IMR-90 (cell line): Measurements from ENCODE around the gene FFAR1. TPM values are rescaled to one million over a fixed set of nuclear protein-coding genes. Genes with fewer than 3 reads are reported as not detected.

Experiments used
- ATAC-seq: fragments of 200-7000 bp; cut with Tn5 transposase; 2 replicates; pipeline ENCODE4 v1.9.1; 2020; ENCODE audit warnings: low read depth, mild to moderate bottlenecking, moderate library complexity
- BruUV-seq: library from RNA; stranded (reverse); fragments of 400-500 nt; replicated peaks from 2 replicates; lab custom pipeline; 2021; lab: Mats Ljungman, UMichigan
- CTCF ChIA-PET: fragments of 300-600 bp; formaldehyde crosslinking; extraction: SDS; loops from one replicate; lab custom pipeline; 2021; ENCODE audit warnings: antibody characterized with exemption; lab: Yijun Ruan, JAX
- POLR2A ChIA-PET: fragments of 300-600 bp; sonication (Branson Sonifier 250); formaldehyde crosslinking; loops from one replicate; lab custom pipeline; 2022; ENCODE audit warnings: antibody characterized with exemption; ENCODE audit not compliant: unreplicated experiment; lab: Charles Lee
- DNase-seq: peaks from one replicate; pipeline ENCODE4 v3.0.0; 2013
- H2AFZ ChIP-seq: replicated peaks from 2 replicates; pipeline ENCODE3; 2013; ENCODE audit warnings: low read length, mild to moderate bottlenecking; ENCODE audit not compliant: poor library complexity
- H2AK5ac ChIP-seq: 2 replicates; pipeline ENCODE4 v1.6.1; 2013; ENCODE audit warnings: low read depth, low read length, inconsistent platforms
- H2AK9ac ChIP-seq: replicated peaks from 2 replicates; pipeline ENCODE3; 2013; ENCODE audit warnings: mild to moderate bottlenecking, low read depth, low read length, moderate library complexity; ENCODE audit not compliant: poor library complexity
- H2BK120ac ChIP-seq: 2 replicates; pipeline ENCODE4 v1.6.1; 2013; ENCODE audit warnings: low read depth, low read length, inconsistent platforms
- H2BK15ac ChIP-seq: 3 replicates; pipeline ENCODE4 v1.6.1; 2013; ENCODE audit warnings: low read depth, low read length, inconsistent platforms
- H2BK20ac ChIP-seq: 2 replicates; pipeline ENCODE4 v1.6.1; 2013; ENCODE audit warnings: low read depth, mild to moderate bottlenecking, inconsistent platforms, low read length, moderate library complexity
- H2BK5ac ChIP-seq: 2 replicates; pipeline ENCODE4 v1.6.1; 2013; ENCODE audit warnings: mild to moderate bottlenecking, low read depth, low read length, inconsistent platforms; ENCODE audit not compliant: poor library complexity, severe bottlenecking
- H3K14ac ChIP-seq: replicated peaks from 2 replicates; pipeline ENCODE4 v1.6.1; 2013; ENCODE audit warnings: low read depth, low read length, inconsistent platforms
- H3K18ac ChIP-seq: 2 replicates; pipeline ENCODE4 v1.6.1; 2013; ENCODE audit warnings: low read depth, low read length, control low read depth
- H3K23ac ChIP-seq: 2 replicates; pipeline ENCODE4 v1.6.1; 2013; ENCODE audit warnings: low read depth, low read length, inconsistent platforms
- H3K27ac ChIP-seq: 2 replicates; pipeline ENCODE4 v1.5.1; 2013; ENCODE audit warnings: mild to moderate bottlenecking, control low read depth, low read length; ENCODE audit not compliant: insufficient read depth
- H3K27me3 ChIP-seq: 2 replicates; pipeline ENCODE4 v1.6.1; 2013; ENCODE audit warnings: low read length; ENCODE audit not compliant: control insufficient read depth, insufficient read depth
- H3K36me3 ChIP-seq: 2 replicates; pipeline ENCODE4 v1.6.1; 2013; ENCODE audit warnings: low read length, mixed read lengths; ENCODE audit not compliant: control insufficient read depth, insufficient read depth
- H3K4ac ChIP-seq: 2 replicates; pipeline ENCODE4 v1.6.1; 2013; ENCODE audit warnings: low read depth, low read length, inconsistent platforms
- H3K4me1 ChIP-seq: 2 replicates; pipeline ENCODE4 v1.6.1; 2013; ENCODE audit warnings: low read length, mixed read lengths; ENCODE audit not compliant: control insufficient read depth, insufficient read depth
- H3K4me2 ChIP-seq: 2 replicates; pipeline ENCODE4 v1.6.1; 2013; ENCODE audit warnings: low read depth, mild to moderate bottlenecking, control low read depth, low read length, moderate library complexity
- H3K4me3 ChIP-seq: 2 replicates; pipeline ENCODE4 v1.5.1; 2013; ENCODE audit warnings: low read depth, mild to moderate bottlenecking, control low read depth, low read length, moderate library complexity; ENCODE audit not compliant: insufficient read depth
- H3K56ac ChIP-seq: 2 replicates; pipeline ENCODE4 v1.6.1; 2013; ENCODE audit warnings: low read length, inconsistent platforms; ENCODE audit not compliant: insufficient read depth; ENCODE audit errors: extremely low read depth
- H3K79me1 ChIP-seq, 2 experiments: 2 replicates each; pipeline ENCODE4 v1.6.1; 2013; ENCODE audit warnings: low read length in 2 of 2, inconsistent platforms in 1 of 2, low read depth in 1 of 2
- H3K9ac ChIP-seq: 2 replicates; pipeline ENCODE4 v1.6.1; 2013; ENCODE audit warnings: low read depth, low read length, control low read depth
- H3K9me1 ChIP-seq: 2 replicates; pipeline ENCODE4 v1.6.1; 2013; ENCODE audit warnings: low read length, inconsistent platforms; ENCODE audit not compliant: insufficient read depth
- H3K9me3 ChIP-seq: 2 replicates; pipeline ENCODE4 v1.6.1; 2013; ENCODE audit warnings: low read length; ENCODE audit not compliant: control insufficient read depth, insufficient read depth
- H4K20me1 ChIP-seq: 2 replicates; pipeline ENCODE4 v1.6.1; 2013; ENCODE audit warnings: low read length, inconsistent platforms; ENCODE audit not compliant: insufficient read depth
- H4K5ac ChIP-seq: 2 replicates; pipeline ENCODE4 v1.6.1; 2013; ENCODE audit warnings: mild to moderate bottlenecking, low read depth, low read length, control low read depth
- H4K8ac ChIP-seq, 2 experiments: 2 replicates each; pipeline ENCODE4 v1.6.1; 2013; ENCODE audit warnings: low read depth in 2 of 2, low read length in 2 of 2, control low read depth in 1 of 2, inconsistent platforms in 1 of 2
- H4K91ac ChIP-seq: 2 replicates; pipeline ENCODE4 v1.6.1; 2013; ENCODE audit warnings: low read depth, low read length, inconsistent platforms; ENCODE audit not compliant: insufficient read depth
- BHLHE40 ChIP-seq: fragments of 150-350 bp; IDR thresholded peaks from 2 replicates; pipeline ENCODE4 v1.6.1; 2016; ENCODE audit warnings: mild to moderate bottlenecking, low read depth, low read length
- CEBPB ChIP-seq: IDR thresholded peaks from 2 replicates; pipeline ENCODE4 v1.6.1; 2012; ENCODE audit warnings: low read depth, low read length, improper control_type of control experiment
- CHD1 ChIP-seq: IDR thresholded peaks from 2 replicates; pipeline ENCODE4 v1.6.1; 2012; ENCODE audit warnings: low read depth, low read length, improper control_type of control experiment
- FOS ChIP-seq: fragments of 150-350 bp; IDR thresholded peaks from 2 replicates; pipeline ENCODE4 v1.6.1; 2016; ENCODE audit warnings: low read depth, low read length
- MAFK ChIP-seq: IDR thresholded peaks from 2 replicates; pipeline ENCODE4 v1.6.1; 2012; ENCODE audit warnings: low read depth, low read length, improper control_type of control experiment
- MAZ ChIP-seq: IDR thresholded peaks from 2 replicates; pipeline ENCODE4 v1.6.1; 2012; ENCODE audit warnings: low read depth, mild to moderate bottlenecking, low read length, improper control_type of control experiment, moderate library complexity, borderline replicate concordance
- MXI1 ChIP-seq: IDR thresholded peaks from 2 replicates; pipeline ENCODE4 v1.6.1; 2012; ENCODE audit warnings: low read depth, mild to moderate bottlenecking, low read length, moderate library complexity, borderline replicate concordance
- NFE2L2 ChIP-seq: fragments of 150-350 bp; IDR thresholded peaks from 2 replicates; pipeline ENCODE4 v1.6.1; 2016; ENCODE audit warnings: low read depth, mild to moderate bottlenecking, low read length
- POLR2A ChIP-seq: IDR thresholded peaks from 2 replicates; pipeline ENCODE4 v1.6.1; 2012; ENCODE audit warnings: mild to moderate bottlenecking, low read depth, low read length
- RAD21 ChIP-seq: IDR thresholded peaks from 2 replicates; pipeline ENCODE4 v1.6.1; 2012; ENCODE audit warnings: low read length, improper control_type of control experiment
- RCOR1 ChIP-seq: IDR thresholded peaks from 2 replicates; pipeline ENCODE4 v1.6.1; 2012; ENCODE audit warnings: mild to moderate bottlenecking, low read length, improper control_type of control experiment; ENCODE audit not compliant: insufficient replicate concordance
- RFX5 ChIP-seq: IDR thresholded peaks from 2 replicates; pipeline ENCODE4 v1.8.0; 2012; ENCODE audit warnings: low read depth, mild to moderate bottlenecking, low read length, moderate library complexity
- SMC3 ChIP-seq: fragments of 150-350 bp; IDR thresholded peaks from 2 replicates; pipeline ENCODE4 v1.6.1; 2016; ENCODE audit warnings: low read depth, mild to moderate bottlenecking, antibody characterized with exemption, low read length, moderate library complexity
- WGBS, 2 experiments: methylation state at CpG; one replicate each; pipeline versions ENCODE4 v1.1.5 to v1.1.7; 2013; ENCODE audit warnings: missing lambda C conversion rate in 2 of 2; ENCODE audit not compliant: insufficient read length in 1 of 2; ENCODE audit errors: extremely low coverage in 2 of 2; 5-methylcytosine and 5-hydroxymethylcytosine counted together
- dilution Hi-C: fragments of 300-500 bp; cut with HindIII; formaldehyde crosslinking; loops from one replicate; pipeline ENCODE4 v1.14.3; 2018; ENCODE audit warnings: low sequenced_read_pairs; ENCODE audit not compliant: unreplicated experiment
- in situ Hi-C: fragments of 300-500 bp; cut with MboI; formaldehyde crosslinking; loops from 3 replicates; pipeline ENCODE4 v1.14.3; 2019; ENCODE audit warnings: low sequenced_read_pairs, inconsistent platforms, mixed read lengths
- intact Hi-C: fragments of 100-400 bp; cut with micrococcal nuclease; formaldehyde crosslinking; loops from 2 replicates; pipeline ENCODE4 v1.10.0; 2022
- polyA plus RNA-seq, 3 experiments: library from polyadenylated mRNA; depleted of rRNA; stranded (reverse); fragments of >200 nt; gene quantifications; 2 replicates each; pipeline ENCODE4 v1.2.3, GENCODE V29; 2012; ENCODE audit warnings: low replicate concordance in 1 of 3
- total RNA-seq: library from RNA; depleted of rRNA; stranded (reverse); fragments of >200 nt; gene quantifications from 2 replicates; pipeline ENCODE4 v1.2.3, GENCODE V29; 2012
- TF ChIP-seq, protein P1 (sequence below): fragments of 150-350 bp; IDR thresholded peaks from 2 replicates; pipeline ENCODE4 v1.6.1; 2016; ENCODE audit warnings: low read depth, mild to moderate bottlenecking, low read length, moderate library complexity, borderline replicate concordance
- TF ChIP-seq, protein P2 (sequence below): fragments of 150-350 bp; IDR thresholded peaks from 2 replicates; pipeline ENCODE4 v1.6.1; 2017; ENCODE audit warnings: mild to moderate bottlenecking, antibody characterized with exemption, low read length, low read depth

FFAR1 gene
- total and polyA plus RNA-seq, 2 of the 4 experiments (the other 2 are of a cell fraction), result not detected

DNA sequence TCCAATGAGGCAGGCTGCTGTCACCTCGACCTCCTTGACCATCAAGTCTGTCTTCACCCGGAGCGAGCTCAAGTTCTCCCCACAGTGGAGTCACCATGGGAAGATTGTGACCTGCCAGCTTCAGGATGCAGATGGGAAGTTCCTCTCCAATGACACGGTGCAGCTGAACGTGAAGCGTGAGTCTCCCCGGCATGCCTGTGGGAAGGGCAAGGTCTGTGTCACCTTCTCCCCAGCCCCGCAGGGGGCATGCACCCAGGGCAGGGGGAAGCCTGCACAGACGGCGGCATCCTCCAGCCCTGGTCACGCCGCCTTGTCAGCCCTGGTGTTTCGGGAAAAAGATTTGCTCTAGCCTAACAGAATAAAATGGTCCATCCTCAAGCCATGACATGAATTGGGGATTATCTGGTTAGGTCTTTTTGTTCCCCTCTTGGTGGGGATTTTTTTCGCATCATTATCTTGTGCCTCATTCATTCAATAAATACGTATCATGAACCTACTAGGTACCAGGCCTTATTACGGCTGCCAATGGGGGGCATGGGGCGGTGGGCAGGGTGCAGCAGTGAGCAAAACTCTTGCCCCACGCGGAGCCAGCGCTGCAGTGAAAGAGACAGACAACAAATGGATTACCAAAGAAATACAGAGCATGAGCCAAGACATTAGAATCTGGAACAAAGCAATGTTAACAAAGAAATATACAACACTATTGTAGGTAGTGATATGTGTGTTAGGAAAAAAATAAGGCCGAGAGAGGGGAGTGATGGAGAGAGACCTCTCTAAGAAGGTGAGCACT is 11.3 kb upstream of the FFAR1 start:
- H3K14ac ChIP-seq, result no peak overlapping the region
- no peak overlapping the region for H3K23ac ChIP-seq
- H2AK5ac ChIP-seq, result no peak overlapping the region
- H3K4me2 ChIP-seq, result no peak overlapping the region
- no peak overlapping the region for H2BK20ac ChIP-seq
- no peak overlapping the region for H4K5ac ChIP-seq
- no TSS peak for BruUV-seq
- ATAC-seq (no peak), DNase-seq (no peak)
- no peak overlapping the region for H2AFZ ChIP-seq
- intact Hi-C loops, result no loop called here
- H3K79me1 ChIP-seq, result no peaks in the 10 kb centered on the region
- no peak overlapping the region for H3K4me3 ChIP-seq
- H3K27me3 ChIP-seq, result peaks cover 5% of the 10 kb centered on the region; the same call in 1 of the 2 replicates
- no peak overlapping the region for H4K8ac ChIP-seq
- H2AK9ac ChIP-seq, result no peak overlapping the region
- H3K9me3 ChIP-seq, result no peaks in the 10 kb centered on the region
- ChIA-PET CTCF (no interaction called here), POLR2A (no interaction called here)
- H3K36me3 ChIP-seq, result no peaks in the 10 kb centered on the region
- no peak overlapping the region for H3K56ac ChIP-seq
- no peak overlapping the region for H2BK120ac ChIP-seq
- no peak overlapping the region for H2BK5ac ChIP-seq
- no peak overlapping the region for H3K27ac ChIP-seq
- in situ Hi-C loops, result loop anchor here (25.0 kb wide), 1 partner anchor 251 kb away; the partner anchor contains the start of gene PMIS2
- no peaks in the 10 kb centered on the region for H3K9me1 ChIP-seq
- H3K18ac ChIP-seq, result no peak overlapping the region
- H4K91ac ChIP-seq, result no peak overlapping the region
- no peak overlapping the region for H2BK15ac ChIP-seq
- dilution Hi-C loops, result no loop called here
- no peaks in the 10 kb centered on the region for H4K20me1 ChIP-seq
- no peak overlapping the region for H3K9ac ChIP-seq
- H3K4ac ChIP-seq, result no peak overlapping the region
- H3K4me1 ChIP-seq, result no peaks in the 10 kb centered on the region
- WGBS, 2 experiments, result 100% methylated on average over 1 of the region's 21 CpGs; no CpG with 5 or more reads in 1 of the 2 experiments
- TF ChIP-seq POLR2A (no peak), RCOR1 (no peak), MAFK (no peak), FOS (no peak), RAD21 (no peak), RFX5 (no peak), MAZ (no peak), CEBPB (no peak), SMC3 (no peak), MXI1 (no peak), NFE2L2 (no peak), BHLHE40 (no peak), CHD1 (no peak)
- TF ChIP-seq, protein P1, sequence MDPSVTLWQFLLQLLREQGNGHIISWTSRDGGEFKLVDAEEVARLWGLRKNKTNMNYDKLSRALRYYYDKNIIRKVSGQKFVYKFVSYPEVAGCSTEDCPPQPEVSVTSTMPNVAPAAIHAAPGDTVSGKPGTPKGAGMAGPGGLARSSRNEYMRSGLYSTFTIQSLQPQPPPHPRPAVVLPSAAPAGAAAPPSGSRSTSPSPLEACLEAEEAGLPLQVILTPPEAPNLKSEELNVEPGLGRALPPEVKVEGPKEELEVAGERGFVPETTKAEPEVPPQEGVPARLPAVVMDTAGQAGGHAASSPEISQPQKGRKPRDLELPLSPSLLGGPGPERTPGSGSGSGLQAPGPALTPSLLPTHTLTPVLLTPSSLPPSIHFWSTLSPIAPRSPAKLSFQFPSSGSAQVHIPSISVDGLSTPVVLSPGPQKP, result no peak
- TF ChIP-seq, protein P2, sequence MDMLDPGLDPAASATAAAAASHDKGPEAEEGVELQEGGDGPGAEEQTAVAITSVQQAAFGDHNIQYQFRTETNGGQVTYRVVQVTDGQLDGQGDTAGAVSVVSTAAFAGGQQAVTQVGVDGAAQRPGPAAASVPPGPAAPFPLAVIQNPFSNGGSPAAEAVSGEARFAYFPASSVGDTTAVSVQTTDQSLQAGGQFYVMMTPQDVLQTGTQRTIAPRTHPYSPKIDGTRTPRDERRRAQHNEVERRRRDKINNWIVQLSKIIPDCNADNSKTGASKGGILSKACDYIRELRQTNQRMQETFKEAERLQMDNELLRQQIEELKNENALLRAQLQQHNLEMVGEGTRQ, result no peak
